Sciatic nerve (tissue), 2 donors: ENCODE results near the gene NTNG2. TPM values are rescaled to one million over a fixed set of nuclear protein-coding genes. Genes with fewer than 3 reads are reported as not detected.

Source experiments
- ATAC-seq: fragments of 200-7000 bp; cut with Tn5 transposase; one replicate; pipeline ENCODE4 v1.9.1; 2020; ENCODE audit warnings: mild to moderate bottlenecking, moderate library complexity
- DNase-seq: peaks from one replicate; pipeline ENCODE4 v3.0.0-alpha.2; 2020; ENCODE audit warnings: low spot score
- intact Hi-C: fragments of 100-400 bp; cut with DNase I; formaldehyde crosslinking; loops from one replicate; pipeline ENCODE4 v1.14.2; 2022
- total RNA-seq: library from RNA; stranded (reverse); fragmentation: NEBNext Ultra II Directional; extraction: Animal tissue kit (Norgen Biotek cat#: 25700); gene quantifications from one replicate; pipeline ENCODE4 v1.2.1, GENCODE V29; 2021
- donor health status: DM: no; HTN: no; CAD: no.
- donor health status: DM: no; HTN: no; CAD: no.

The NTNG2 gene
- total RNA-seq, 1 donor from 2014 or later, result 3.2 TPM

- ATAC-seq (no peak), DNase-seq (no peak)
- intact Hi-C loops, result loop anchor here (10.0 kb wide), 1 partner anchor 680 kb away; no protein-coding TSS in a partner anchor
These were observed 113.0 kb downstream of the NTNG2 start for GRCh38 chr9:132274861-132275260.

GRCh38 chr9:132283165-132283564, 121.3 kb downstream of the NTNG2 start:
- ATAC-seq, result no peak
- DNase-seq, result no peak
- intact Hi-C loops, result no loop called here

DNA sequence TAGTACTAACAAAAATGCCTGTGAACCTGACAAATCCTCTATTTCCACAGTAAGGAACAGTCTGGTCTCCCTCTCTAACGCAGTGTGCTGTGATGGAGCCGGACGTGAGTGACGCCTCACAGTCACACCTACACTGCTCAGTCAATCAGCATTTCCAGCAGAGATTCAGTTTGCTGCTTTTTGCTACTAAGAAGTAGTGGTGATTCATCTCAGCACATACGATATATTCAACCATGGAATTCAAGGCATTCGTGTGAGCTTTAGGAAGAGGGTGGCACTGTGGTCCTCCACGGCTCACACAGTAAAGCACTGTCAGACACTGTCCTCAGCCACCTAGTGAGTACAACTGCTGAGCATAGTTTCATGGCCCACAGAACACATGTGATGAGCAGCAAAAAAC, 122.0 kb downstream of the NTNG2 start:
- DNase-seq (no peak), ATAC-seq (no peak)
- intact Hi-C loops, result no loop called here

GRCh38 chr9:132287256-132287760, 125.5 kb downstream of the NTNG2 start:
- DNase-seq (no peak), ATAC-seq (no peak)
- intact Hi-C loops, result no loop called here

- intact Hi-C loops, result no loop called here
- no peak for DNase-seq
These were observed 126.5 kb downstream of the NTNG2 start for GRCh38 chr9:132288361-132288760.

GRCh38 chr9:132288966-132289365, 127.1 kb downstream of the NTNG2 start:
- ATAC-seq, result no peak
- intact Hi-C loops, result no loop called here
- DNase-seq, result no peak

More at GRCh38 chr9:132288361-132288760, 126.5 kb downstream of the NTNG2 start:
- ATAC-seq, result no peak

DNA sequence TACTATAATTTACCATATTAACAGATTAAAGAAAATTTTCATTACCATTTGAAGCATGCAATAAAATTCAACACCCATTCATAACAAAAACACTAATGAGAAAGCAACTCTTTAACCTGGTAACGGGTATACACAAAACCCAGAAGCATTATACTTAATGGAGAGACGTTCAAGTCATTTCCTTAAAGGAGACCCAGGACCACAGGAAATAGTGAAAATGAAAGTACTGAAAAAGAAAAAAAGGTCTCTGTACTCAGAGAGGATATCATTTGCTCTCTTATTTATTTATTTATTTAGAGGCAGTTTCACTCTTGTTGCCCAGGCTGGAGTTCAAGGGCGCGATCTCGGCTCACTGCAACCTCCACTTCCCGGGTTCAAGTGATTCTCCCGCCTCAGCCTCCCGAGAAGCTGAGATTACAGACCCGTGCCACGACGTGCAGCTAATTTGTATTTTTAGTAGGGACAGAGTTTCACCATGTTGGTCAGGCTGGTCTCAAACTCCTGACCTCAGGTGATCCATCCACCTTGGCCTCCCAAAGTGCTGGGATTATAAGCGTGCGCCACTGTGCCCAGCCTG, 131.4 kb downstream of the NTNG2 start:
- intact Hi-C loops, result no loop called here

More for the DNA sequence above, 131.4 kb downstream of the NTNG2 start:
- no peak for ATAC-seq
- DNase-seq, result no peak

Other genes starting within 250 kb of the NTNG2 start
- 15.9 TPM for gene MED27, start 82.2 kb upstream of the NTNG2 start, total RNA-seq
- 66.7 TPM for gene SETX, start 192.9 kb downstream of the NTNG2 start, total RNA-seq
- 15.6 TPM for gene TTF1, start 244.8 kb downstream of the NTNG2 start, total RNA-seq
- not detected for gene CFAP77, start 248.2 kb downstream of the NTNG2 start, total RNA-seq